HCT116 (cell line): ENCODE data around the gene CDK2AP2. TPM values are rescaled to one million over a fixed set of nuclear protein-coding genes. Genes with fewer than 3 reads are reported as not detected.

Source experiments
- ATAC-seq: fragments of 200-7000 bp; cut with Tn5 transposase; 2 replicates; pipeline ENCODE4 v1.9.1; 2020; ENCODE audit warnings: mild to moderate bottlenecking, moderate library complexity
- BruUV-seq: library from RNA; stranded (reverse); fragments of 400-500 nt; replicated peaks from 2 replicates; lab custom pipeline; 2021; lab: Mats Ljungman, UMichigan
- CTCF ChIA-PET: fragments of 300-600 bp; sonication (Branson Sonifier 250); formaldehyde crosslinking; loops from one replicate; lab custom pipeline; 2021; ENCODE audit warnings: antibody characterized with exemption; lab: Charles Lee
- POLR2A ChIA-PET: fragments of 300-600, 350-600 bp; sonication (Branson Sonifier 250); formaldehyde crosslinking; loops from one replicate; lab custom pipeline; 2021; ENCODE audit warnings: antibody characterized with exemption; lab: Charles Lee
- RAD21 ChIA-PET, 2 experiments: fragments of 300-600 bp; sonication (Branson Sonifier 250); formaldehyde crosslinking; loops; one replicate each; lab custom pipeline; 2023; ENCODE audit warnings: low total read pairs in 2 of 2; ENCODE audit not compliant: uncharacterized antibody in 2 of 2, unreplicated experiment in 2 of 2, low non-redundant PET in 1 of 2; lab: Charles Lee
- DNase-seq: peaks from one replicate; pipeline ENCODE4 v3.0.0-alpha.2; 2010; ENCODE audit warnings: low read depth, low spot score
- H2AFZ ChIP-seq: fragments of 200-600 bp; shearing (Covaris generic), sonication (generic); 2 replicates; pipeline ENCODE4 v1.6.1; 2017; ENCODE audit warnings: low read depth, mixed run types, mixed read lengths, antibody characterized with exemption, low read length; ENCODE audit not compliant: poor library complexity, severe bottlenecking
- H3K27ac ChIP-seq: 2 replicates; pipeline ENCODE4 v1.5.1; 2012; ENCODE audit warnings: low read depth, low read length
- H3K27me3 ChIP-seq: fragments of 200-600 bp; sonication (generic); 2 replicates; pipeline ENCODE4 v1.6.1; 2016; ENCODE audit warnings: mixed run types, low read length, mixed read lengths; ENCODE audit not compliant: insufficient read depth
- H3K36me3 ChIP-seq, 2 experiments: fragments of 200-500 bp in 1 of 2; fragments of 200-600 bp in 1 of 2; sonication (Bioruptor generic) in 1 of 2; sonication (generic) in 1 of 2; 2 replicates each; pipeline versions ENCODE4 v1.5.1 to v1.6.1; 2014 to 2016; ENCODE audit warnings: low read length in 2 of 2, inconsistent platforms in 1 of 2, mixed read lengths in 1 of 2, mixed run types in 1 of 2; ENCODE audit not compliant: insufficient read depth in 2 of 2, control insufficient read depth in 1 of 2
- H3K4me1 ChIP-seq, 2 experiments: fragments of 200-600 bp in 1 of 2; sonication (generic) in 1 of 2; 2 replicates each; pipeline versions ENCODE4 v1.5.1 to v1.6.1; 2012 to 2017; ENCODE audit warnings: low read length in 2 of 2, inconsistent platforms in 1 of 2, mild to moderate bottlenecking in 1 of 2, mixed read lengths in 1 of 2, mixed run types in 1 of 2, moderate library complexity in 1 of 2; ENCODE audit not compliant: insufficient read depth in 2 of 2, control insufficient read depth in 1 of 2
- H3K4me2 ChIP-seq: fragments of 200-600 bp; sonication (generic); 2 replicates; pipeline ENCODE4 v1.6.1; 2017; ENCODE audit warnings: mixed run types, low read length, mixed read lengths
- H3K4me3 ChIP-seq, 2 experiments: fragments of 200-600 bp in 1 of 2; sonication (generic) in 1 of 2; replicated peaks in 1 of 2; 2 replicates each; pipeline ENCODE4 v1.5.1; 2011 to 2016; ENCODE audit warnings: low read length in 2 of 2, control low read depth in 1 of 2, low read depth in 1 of 2, mild to moderate bottlenecking in 1 of 2, mixed read lengths in 1 of 2, mixed run types in 1 of 2
- H3K79me2 ChIP-seq: fragments of 200-600 bp; sonication (generic); 2 replicates; pipeline ENCODE4 v1.6.1; 2017; ENCODE audit warnings: mild to moderate bottlenecking, mixed run types, low read length, moderate library complexity, mixed read lengths; ENCODE audit not compliant: insufficient read depth
- H3K9ac ChIP-seq: fragments of 200-600 bp; sonication (generic); 2 replicates; pipeline ENCODE4 v1.6.1; 2016; ENCODE audit warnings: low read length, mixed read lengths
- H3K9me2 ChIP-seq: fragments of 200-600 bp; sonication (generic), shearing (Covaris generic); 2 replicates; pipeline ENCODE4 v1.6.1; 2017; ENCODE audit warnings: mixed run types, mild to moderate bottlenecking, moderate library complexity; ENCODE audit not compliant: insufficient read depth
- H3K9me3 ChIP-seq, 2 experiments: fragments of 200-500 bp in 1 of 2; fragments of 200-600 bp in 1 of 2; sonication (Bioruptor generic) in 1 of 2; sonication (generic) in 1 of 2; 2 replicates each; pipeline ENCODE4 v1.6.1; 2014 to 2017; ENCODE audit warnings: low read length in 2 of 2, mixed read lengths in 2 of 2, inconsistent platforms in 1 of 2, low read depth in 1 of 2, mild to moderate bottlenecking in 1 of 2, mixed run types in 1 of 2, moderate library complexity in 1 of 2; ENCODE audit not compliant: control insufficient read depth in 1 of 2, insufficient read depth in 1 of 2
- H4K20me1 ChIP-seq: fragments of 200-600 bp; sonication (generic), shearing (Covaris generic); 2 replicates; pipeline ENCODE4 v1.6.1; 2017; ENCODE audit warnings: mixed run types, mild to moderate bottlenecking, moderate library complexity; ENCODE audit not compliant: insufficient read depth
- FOSL1 ChIP-seq: IDR thresholded peaks from 2 replicates; pipeline ENCODE4 v1.6.1; 2012; ENCODE audit warnings: low read depth
- TCF7L2 ChIP-seq: IDR thresholded peaks from 2 replicates; pipeline ENCODE4 v1.7.0; 2011; ENCODE audit warnings: borderline replicate concordance, inconsistent platforms; ENCODE audit not compliant: insufficient read depth, insufficient read length; ENCODE audit errors: extremely low read depth
- ZBTB33 ChIP-seq: IDR thresholded peaks from 2 replicates; pipeline ENCODE4 v1.6.1; 2011; ENCODE audit warnings: mild to moderate bottlenecking, low read length, moderate library complexity; ENCODE audit not compliant: insufficient replicate concordance; ENCODE audit errors: extremely low read depth
- intact Hi-C: fragments of 100-400 bp; cut with micrococcal nuclease; formaldehyde crosslinking; loops from 2 replicates; pipeline ENCODE4 v1.10.0; 2022
- total RNA-seq: library from RNA; stranded (reverse); gene quantifications from one replicate; pipeline ENCODE4 v1.2.1, GENCODE V29; 2021; ENCODE audit not compliant: unreplicated experiment
- TF ChIP-seq, protein P1 (sequence below), 3 experiments: fragments of 200-600 bp in 1 of 3; sonication (generic) in 1 of 3; IDR thresholded peaks in 2 of 3; conservative IDR thresholded peaks in 1 of 3; 2 replicates each; pipeline ENCODE4 v1.5.1; 2012 to 2017; ENCODE audit warnings: low read depth in 2 of 3, low read length in 2 of 3, antibody characterized with exemption in 1 of 3, borderline replicate concordance in 1 of 3, control low read depth in 1 of 3, mild to moderate bottlenecking in 1 of 3, mixed read lengths in 1 of 3, mixed run types in 1 of 3, moderate library complexity in 1 of 3; ENCODE audit not compliant: insufficient read depth in 1 of 3

The CDK2AP2 gene
- total RNA-seq, 1 experiment from 2014 or later, result 53.6 TPM

GRCh38 chr11:67470337-67471002, 37.5 kb downstream of the CDK2AP2 start:
- Histone ChIP-seq H3K79me2 (peaks cover 7% of the 10 kb centered on the region; the same call in 1 of the 2 replicates), H3K4me2 (no peak overlapping the region), H2AFZ (no peak overlapping the region), H3K9ac (no peak overlapping the region), H4K20me1 (no peaks in the 10 kb centered on the region), H3K27ac (no peak overlapping the region), H3K27me3 (no peaks in the 10 kb centered on the region), H3K9me3 (no peaks in the 10 kb centered on the region)
- intact Hi-C loops, result no loop called here
- CTCF ChIA-PET, result no interaction called here
- RAD21 ChIA-PET, result interaction anchor here in 1 of 2 experiments (2.2 kb wide), 1 partner anchor 69 kb away, joined by 6 read pairs; the partner anchor contains the start of gene PPP1CA
- POLR2A ChIA-PET, result no interaction called here
- ATAC-seq, result no peak
- DNase-seq, result no peak
- no peak for TF ChIP-seq TCF7L2
- TF ChIP-seq, all 23 proteins: peak for 0
- Histone ChIP-seq H3K36me3 (no peaks in the 10 kb centered on the region), H3K4me1 (peaks cover 21 to 35% of the 10 kb centered on the region in 2 experiments), H3K9me2 (no peaks in the 10 kb centered on the region), H3K4me3 (no peak overlapping the region)
- BruUV-seq, result no TSS peak

DNA sequence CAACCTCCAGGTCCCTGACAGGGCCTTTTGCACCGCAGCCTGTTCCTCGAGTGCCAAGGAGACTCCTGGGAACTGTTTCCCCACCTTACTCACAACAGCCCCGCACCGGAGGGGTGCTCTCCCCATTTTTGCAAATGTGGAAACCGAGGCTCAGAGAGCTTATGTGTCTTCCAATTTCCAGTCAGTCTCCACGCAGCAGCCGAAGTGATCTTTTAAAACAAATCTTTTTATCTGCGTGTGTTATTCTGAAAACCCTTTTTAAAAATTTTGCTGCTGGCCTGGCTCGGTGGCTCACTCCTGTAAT, 38.5 kb downstream of the CDK2AP2 start:
- Histone ChIP-seq H3K9me3 (no peaks in the 10 kb centered on the region), H3K36me3 (no peaks in the 10 kb centered on the region), H3K4me2 (peak overlapping the region; percentile 100), H3K4me1 (peaks cover 22 to 40% of the 10 kb centered on the region in 2 experiments), H3K4me3 (peak overlapping the region; percentile 61 to 95), H3K79me2 (peaks cover 15% of the 10 kb centered on the region; the same call in 1 of the 2 replicates), H3K9ac (peak overlapping the region; percentile 80), H3K27me3 (no peaks in the 10 kb centered on the region), H3K27ac (peak overlapping the region; percentile 38), H4K20me1 (no peaks in the 10 kb centered on the region), H2AFZ (no peak overlapping the region), H3K9me2 (no peaks in the 10 kb centered on the region)
- ChIA-PET CTCF (no interaction called here), POLR2A (interaction anchor here (2.1 kb wide), 1 partner anchor 13 kb away, joined by 9 read pairs; the partner anchor contains the start of gene AIP), RAD21 (interaction anchor here in 1 of 2 experiments (2.2 kb wide), 1 partner anchor 68 kb away, joined by 6 read pairs; the partner anchor contains the start of gene PPP1CA)
- DNase-seq, result no peak
- no peak for TF ChIP-seq ZBTB33
- TF ChIP-seq, protein P1, sequence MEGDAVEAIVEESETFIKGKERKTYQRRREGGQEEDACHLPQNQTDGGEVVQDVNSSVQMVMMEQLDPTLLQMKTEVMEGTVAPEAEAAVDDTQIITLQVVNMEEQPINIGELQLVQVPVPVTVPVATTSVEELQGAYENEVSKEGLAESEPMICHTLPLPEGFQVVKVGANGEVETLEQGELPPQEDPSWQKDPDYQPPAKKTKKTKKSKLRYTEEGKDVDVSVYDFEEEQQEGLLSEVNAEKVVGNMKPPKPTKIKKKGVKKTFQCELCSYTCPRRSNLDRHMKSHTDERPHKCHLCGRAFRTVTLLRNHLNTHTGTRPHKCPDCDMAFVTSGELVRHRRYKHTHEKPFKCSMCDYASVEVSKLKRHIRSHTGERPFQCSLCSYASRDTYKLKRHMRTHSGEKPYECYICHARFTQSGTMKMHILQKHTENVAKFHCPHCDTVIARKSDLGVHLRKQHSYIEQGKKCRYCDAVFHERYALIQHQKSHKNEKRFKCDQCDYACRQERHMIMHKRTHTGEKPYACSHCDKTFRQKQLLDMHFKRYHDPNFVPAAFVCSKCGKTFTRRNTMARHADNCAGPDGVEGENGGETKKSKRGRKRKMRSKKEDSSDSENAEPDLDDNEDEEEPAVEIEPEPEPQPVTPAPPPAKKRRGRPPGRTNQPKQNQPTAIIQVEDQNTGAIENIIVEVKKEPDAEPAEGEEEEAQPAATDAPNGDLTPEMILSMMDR (IDR thresholded peaks at IDR 0.05 in 2 of 3, conservative IDR thresholded peaks at IDR 0.05 in 1 of 3; ENCODE audit: borderline replicate concordance in 1 of 3, insufficient read depth in 1 of 3, low read depth in 2 of 3, low read length in 2 of 3), result 0 out of 6 replicates have a peak, but pooled peaks of 1 of the 3 experiments have one; percentile 2
- TF ChIP-seq FOSL1, result no peak
- no peak for ATAC-seq
- intact Hi-C loops, result loop anchor here (1.0 to 5.0 kb wide), 4 partner anchors 37 to 117 kb away; partner anchors contain the start of genes POLD4 and RPS6KB2
- no TSS peak for BruUV-seq
